Kidney (tissue), 14 donors: Measurements from ENCODE around the gene PDE6G. TPM values are rescaled to one million over a fixed set of nuclear protein-coding genes. Genes with fewer than 3 reads are reported as not detected.

ENCODE experiments used
- DNase-seq, 5 donors: peaks; one replicate each; pipeline ENCODE4 v3.0.0-alpha.2; 2013 to 2020
- FAIRE-seq: peaks from 2 replicates; lab custom pipeline; 2012; peaks lifted over from hg19 to GRCh38; lab: Jason Lieb, UNC
- H3K27ac ChIP-seq, 2 donors: one replicate each; pipeline ENCODE4 v1.7.0; 2013; ENCODE audit warnings: low read depth in 2 of 2, low read length in 2 of 2, inconsistent platforms in 1 of 2
- H3K27me3 ChIP-seq: one replicate; pipeline ENCODE4 v1.7.1; 2013; ENCODE audit warnings: low read length, inconsistent platforms; ENCODE audit not compliant: control insufficient read depth, insufficient read depth
- H3K36me3 ChIP-seq, 3 donors: one replicate each; pipeline versions ENCODE4 v1.7.0 to v1.7.1; 2013; ENCODE audit warnings: low read length in 3 of 3, control low read depth in 1 of 3, inconsistent platforms in 1 of 3; ENCODE audit not compliant: insufficient read depth in 3 of 3, control insufficient read depth in 2 of 3
- H3K4me1 ChIP-seq, 3 donors: one replicate each; pipeline versions ENCODE4 v1.7.0 to v1.7.1; 2013; ENCODE audit warnings: low read length in 3 of 3, inconsistent platforms in 1 of 3, low read depth in 1 of 3; ENCODE audit not compliant: control insufficient read depth in 2 of 3, insufficient read depth in 2 of 3
- H3K4me3 ChIP-seq, 3 donors: one replicate each; pipeline versions ENCODE4 v1.7.0 to v1.8.1; 2013; ENCODE audit warnings: low read length in 3 of 3, control low read depth in 1 of 3, inconsistent platforms in 1 of 3
- H3K9ac ChIP-seq, 3 donors: one replicate each; pipeline versions ENCODE4 v1.7.0 to v1.7.1; 2013; ENCODE audit warnings: low read length in 3 of 3, control low read depth in 1 of 3, inconsistent platforms in 1 of 3
- H3K9me3 ChIP-seq, 3 donors: one replicate each; pipeline versions ENCODE4 v1.7.0 to v1.7.1; 2013; ENCODE audit warnings: low read length in 3 of 3, control low read depth in 1 of 3, inconsistent platforms in 1 of 3; ENCODE audit not compliant: control insufficient read depth in 2 of 3, insufficient read depth in 1 of 3
- intact Hi-C: fragments of 100-400 bp; cut with DNase I; formaldehyde crosslinking; loops from one replicate; pipeline ENCODE4 v1.11.1; 2022
- polyA plus RNA-seq: library from polyadenylated mRNA; stranded (reverse); fragments of 350-450 nt; fragmentation: Illumina TruSeq; extraction: RNeasy Lipid Tissue Mini Kit (QIAGEN cat#74804); gene quantifications from one replicate; pipeline ENCODE4 v1.2.3, GENCODE V29; 2014; ENCODE audit warnings: low read depth, low replicate concordance; ENCODE audit not compliant: insufficient read depth
- total RNA-seq: library from RNA; stranded (reverse); fragmentation: NEBNext Ultra II Directional; extraction: Animal tissue kit (Norgen Biotek cat#: 25700); gene quantifications from one replicate; pipeline ENCODE4 v1.2.1, GENCODE V29; 2021
- TF ChIP-seq, protein P1 (sequence below): IDR thresholded peaks from 3 replicates; pipeline ENCODE4 v1.5.1; 2012; ENCODE audit warnings: mild to moderate bottlenecking, moderate library complexity, borderline replicate concordance; ENCODE audit not compliant: insufficient read depth; ENCODE audit errors: extremely low read depth
- donor health status: control.
- donor health status: control.
- donor health status: control.
- donor health status: control.
- donor health status: control.
- donor health status: DM: yes; HTN: yes; CAD: no.
- donor health status: Normal renal cell carcinoma (clear cell type).

Gene PDE6G
- total and polyA plus RNA-seq, 2 donors from 2014 or later: 3.2 to 5.4 TPM

DNA sequence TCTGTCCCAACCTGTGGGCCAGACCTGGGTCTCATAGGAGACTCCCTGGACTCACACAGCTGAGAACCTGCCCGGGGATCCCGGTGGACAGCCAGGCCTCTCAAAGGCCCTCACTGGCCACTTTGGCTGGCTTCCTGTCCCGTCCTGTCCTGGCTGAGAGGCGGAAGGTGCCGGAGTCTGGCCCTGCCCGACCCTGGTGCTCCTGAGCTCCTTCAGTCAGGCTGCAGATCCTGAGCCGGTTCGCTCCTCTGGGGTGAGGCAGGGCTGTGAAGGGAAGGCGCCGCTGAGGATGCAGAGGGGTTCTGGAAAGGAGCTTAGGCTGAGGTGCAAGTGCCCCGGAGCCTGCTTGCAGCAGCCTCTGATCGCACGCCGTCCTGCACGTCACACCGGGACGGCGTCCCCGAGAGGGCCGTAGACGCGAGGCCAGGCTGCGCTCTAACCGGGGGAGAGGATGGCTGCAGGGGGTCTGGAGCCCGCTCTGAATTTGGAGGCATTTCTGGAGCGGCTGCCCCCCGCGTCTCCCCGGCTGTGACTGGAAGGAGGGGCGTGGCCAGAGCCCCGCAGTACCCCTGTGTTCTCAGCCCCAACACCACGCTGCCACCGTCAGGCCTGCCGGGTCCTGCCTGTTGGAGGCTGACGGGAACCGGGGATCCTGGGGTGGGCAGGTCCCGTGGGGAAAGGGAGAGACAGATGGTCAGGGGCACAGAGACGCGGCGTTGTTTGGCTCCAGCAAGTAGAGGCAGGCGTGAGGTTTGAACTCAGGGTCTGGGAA lies 31.6 kb upstream of the PDE6G start:
- intact Hi-C loops: no loop called here
- FAIRE-seq (no peak), DNase-seq (peak in 1 of 5 donors; percentile 71)
- Histone ChIP-seq H3K27me3 (no peaks in the 10 kb centered on the region), H3K27ac (no peak overlapping the region), H3K36me3 (peaks cover 0 to 38% (median 21%) of the 10 kb centered on the region in 3 donors), H3K4me1 (peaks cover 0 to 13% (median 11%) of the 10 kb centered on the region in 3 donors), H3K4me3 (no peak overlapping the region), H3K9ac (no peak overlapping the region), H3K9me3 (no peaks in the 10 kb centered on the region)
- TF ChIP-seq, protein P1, sequence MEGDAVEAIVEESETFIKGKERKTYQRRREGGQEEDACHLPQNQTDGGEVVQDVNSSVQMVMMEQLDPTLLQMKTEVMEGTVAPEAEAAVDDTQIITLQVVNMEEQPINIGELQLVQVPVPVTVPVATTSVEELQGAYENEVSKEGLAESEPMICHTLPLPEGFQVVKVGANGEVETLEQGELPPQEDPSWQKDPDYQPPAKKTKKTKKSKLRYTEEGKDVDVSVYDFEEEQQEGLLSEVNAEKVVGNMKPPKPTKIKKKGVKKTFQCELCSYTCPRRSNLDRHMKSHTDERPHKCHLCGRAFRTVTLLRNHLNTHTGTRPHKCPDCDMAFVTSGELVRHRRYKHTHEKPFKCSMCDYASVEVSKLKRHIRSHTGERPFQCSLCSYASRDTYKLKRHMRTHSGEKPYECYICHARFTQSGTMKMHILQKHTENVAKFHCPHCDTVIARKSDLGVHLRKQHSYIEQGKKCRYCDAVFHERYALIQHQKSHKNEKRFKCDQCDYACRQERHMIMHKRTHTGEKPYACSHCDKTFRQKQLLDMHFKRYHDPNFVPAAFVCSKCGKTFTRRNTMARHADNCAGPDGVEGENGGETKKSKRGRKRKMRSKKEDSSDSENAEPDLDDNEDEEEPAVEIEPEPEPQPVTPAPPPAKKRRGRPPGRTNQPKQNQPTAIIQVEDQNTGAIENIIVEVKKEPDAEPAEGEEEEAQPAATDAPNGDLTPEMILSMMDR: no peak

DNA sequence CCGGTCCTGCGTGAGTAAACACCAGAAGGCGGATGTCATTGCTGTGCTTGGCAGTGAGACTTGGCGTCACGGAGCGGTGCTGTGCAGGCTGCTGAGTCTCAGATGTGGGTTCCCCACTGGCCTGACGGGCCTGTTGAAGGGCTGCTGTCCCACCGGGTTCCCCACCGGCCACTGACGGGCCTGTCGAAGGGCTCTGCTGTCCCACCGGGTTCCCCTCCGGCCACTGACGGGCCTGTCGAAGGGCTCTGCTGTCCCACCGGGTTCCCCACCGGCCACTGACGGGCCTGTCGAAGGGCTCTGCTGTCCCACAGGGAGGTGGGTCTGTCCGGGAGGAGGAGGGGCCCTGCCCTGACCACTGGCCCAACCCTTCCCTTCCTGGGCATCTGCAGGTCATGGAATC lies 30.3 kb upstream of the PDE6G start:
- H3K27me3 ChIP-seq: no peaks in the 10 kb centered on the region
- H3K9me3 ChIP-seq: no peaks in the 10 kb centered on the region
- H3K9ac ChIP-seq: no peak overlapping the region
- peaks cover 0 to 21% (median 11%) of the 10 kb centered on the region in 3 donors for H3K4me1 ChIP-seq
- TF ChIP-seq, protein P1: no peak
- DNase-seq (no peak), FAIRE-seq (no peak)
- intact Hi-C loops: no loop called here
- peaks cover 0 to 34% (median 21%) of the 10 kb centered on the region in 3 donors for H3K36me3 ChIP-seq
- H3K4me3 ChIP-seq: no peak overlapping the region
- H3K27ac ChIP-seq: no peak overlapping the region

DNA sequence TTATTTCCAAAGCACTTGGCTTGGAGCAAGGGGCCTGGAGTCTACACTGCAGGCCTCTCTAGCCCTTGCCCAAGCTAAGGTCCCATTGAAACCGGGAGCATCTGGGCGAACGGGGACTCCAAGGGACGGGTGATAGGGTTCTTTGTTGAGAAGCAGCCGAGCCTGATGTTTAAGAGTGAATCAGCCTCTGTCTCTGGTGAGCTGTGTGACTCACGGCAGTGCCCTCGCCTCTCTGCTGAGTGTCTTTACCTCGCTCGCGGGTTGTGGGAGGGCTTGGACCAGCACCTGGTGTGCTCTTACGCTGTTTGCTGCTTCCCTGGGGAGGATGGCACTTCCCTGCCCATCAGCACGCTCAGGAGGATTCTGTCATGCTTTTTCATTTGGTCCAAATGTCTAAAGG lies 28.8 kb upstream of the PDE6G start:
- TF ChIP-seq, protein P1: no peak
- Histone ChIP-seq H3K4me3 (peak overlapping the region in 2 of 3 donors; percentile 88 to 95), H3K27me3 (no peaks in the 10 kb centered on the region), H3K9me3 (no peaks in the 10 kb centered on the region), H3K4me1 (peaks cover 0 to 23% (median 11%) of the 10 kb centered on the region in 3 donors), H3K36me3 (peaks cover 0 to 33% (median 19%) of the 10 kb centered on the region in 3 donors), H3K9ac (peak overlapping the region in 2 of 3 donors; percentile 41 to 85), H3K27ac (no peak overlapping the region)
- no peak for DNase-seq
- intact Hi-C loops: no loop called here
- no peak for FAIRE-seq
